Tibial nerve (tissue), 4 donors: ENCODE data around the gene ANXA7. TPM values are rescaled to one million over a fixed set of nuclear protein-coding genes. Genes with fewer than 3 reads are reported as not detected.

ENCODE experiments used
- DNase-seq, 2 donors: peaks; one replicate each; pipeline ENCODE4 v3.0.0-alpha.2; 2019; ENCODE audit warnings: low spot score in 2 of 2
- H3K27ac ChIP-seq, 4 donors: fragments of 200-600 bp; sonication (generic) in 3 of 4; one replicate each; pipeline ENCODE4 v1.5.1; 2017 to 2019; ENCODE audit warnings: mild to moderate bottlenecking in 1 of 4
- H3K27me3 ChIP-seq, 2 donors: fragments of 200-600 bp; sonication (generic) in 1 of 2; one replicate each; pipeline versions ENCODE4 v1.5.1 to v1.6.0; 2017 to 2019
- H3K36me3 ChIP-seq, 3 donors: fragments of 200-600 bp; sonication (generic); one replicate each; pipeline ENCODE4 v1.5.1; 2018 to 2019
- H3K4me1 ChIP-seq, 4 donors: fragments of 200-600 bp; sonication (generic) in 3 of 4; one replicate each; pipeline ENCODE4 v1.5.1; 2017 to 2019
- H3K4me3 ChIP-seq, 4 donors: fragments of 200-600 bp; sonication (generic) in 3 of 4; one replicate each; pipeline ENCODE4 v1.5.1; 2017 to 2019; ENCODE audit warnings: mild to moderate bottlenecking in 1 of 4, moderate library complexity in 1 of 4
- H3K9me3 ChIP-seq, 4 donors: fragments of 200-600 bp; sonication (generic) in 3 of 4; one replicate each; pipeline ENCODE4 v1.5.1; 2017 to 2019
- EP300 ChIP-seq, 2 donors: sonication (generic); formaldehyde crosslinking; IDR thresholded peaks; one replicate each; pipeline ENCODE4 v1.6.1; 2017; ENCODE audit warnings: antibody characterized with exemption in 2 of 2, mild to moderate bottlenecking in 1 of 2
- POLR2A ChIP-seq, 2 donors: fragments of 450-650 bp; IDR thresholded peaks; one replicate each; pipeline ENCODE4 v1.6.1; 2017; ENCODE audit warnings: antibody characterized with exemption in 2 of 2, mild to moderate bottlenecking in 2 of 2, moderate library complexity in 2 of 2
- WGBS, 2 donors: methylation state at CpG; one replicate each; pipeline ENCODE4 v1.1.5; 2018; 5-methylcytosine and 5-hydroxymethylcytosine counted together
- total RNA-seq, 4 donors: library from RNA; depleted of rRNA; stranded (reverse); fragments of >200 nt; gene quantifications; one replicate each; pipeline ENCODE4 v1.1.0, GENCODE V29; 2016
- TF ChIP-seq, protein P1 (sequence below), 5 experiments: fragments of 200-600 bp in 3 of 5; fragments of 450-650 bp in 2 of 5; sonication (generic) in 3 of 5; IDR thresholded peaks; one replicate each; pipeline ENCODE4 v1.5.1; 2016 to 2019; ENCODE audit warnings: antibody characterized with exemption in 5 of 5, mild to moderate bottlenecking in 3 of 5, moderate library complexity in 2 of 5

Gene ANXA7
- total RNA-seq, 4 donors from 2014 or later = 82.7 to 141 (median 114) TPM

DNA sequence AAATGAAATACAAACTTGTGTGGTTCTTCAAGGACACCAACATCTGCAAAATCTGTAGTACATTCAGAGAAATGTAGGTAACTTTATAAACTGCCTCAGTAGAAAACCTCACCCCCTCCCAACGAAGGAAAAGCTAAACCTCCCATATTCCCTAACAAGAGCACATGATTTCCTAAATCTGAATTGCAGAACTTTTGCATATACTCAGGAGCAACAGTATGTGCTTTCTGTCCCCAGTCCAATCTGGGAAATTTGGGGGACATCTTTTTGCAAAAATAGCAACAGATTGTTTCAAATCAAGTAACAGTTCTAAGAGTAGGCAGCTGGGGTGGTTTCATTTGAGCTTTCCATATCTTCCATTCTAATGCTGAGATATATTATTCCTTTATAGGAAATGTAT lies 35.3 kb upstream of the ANXA7 start:
- TF ChIP-seq, protein P1, sequence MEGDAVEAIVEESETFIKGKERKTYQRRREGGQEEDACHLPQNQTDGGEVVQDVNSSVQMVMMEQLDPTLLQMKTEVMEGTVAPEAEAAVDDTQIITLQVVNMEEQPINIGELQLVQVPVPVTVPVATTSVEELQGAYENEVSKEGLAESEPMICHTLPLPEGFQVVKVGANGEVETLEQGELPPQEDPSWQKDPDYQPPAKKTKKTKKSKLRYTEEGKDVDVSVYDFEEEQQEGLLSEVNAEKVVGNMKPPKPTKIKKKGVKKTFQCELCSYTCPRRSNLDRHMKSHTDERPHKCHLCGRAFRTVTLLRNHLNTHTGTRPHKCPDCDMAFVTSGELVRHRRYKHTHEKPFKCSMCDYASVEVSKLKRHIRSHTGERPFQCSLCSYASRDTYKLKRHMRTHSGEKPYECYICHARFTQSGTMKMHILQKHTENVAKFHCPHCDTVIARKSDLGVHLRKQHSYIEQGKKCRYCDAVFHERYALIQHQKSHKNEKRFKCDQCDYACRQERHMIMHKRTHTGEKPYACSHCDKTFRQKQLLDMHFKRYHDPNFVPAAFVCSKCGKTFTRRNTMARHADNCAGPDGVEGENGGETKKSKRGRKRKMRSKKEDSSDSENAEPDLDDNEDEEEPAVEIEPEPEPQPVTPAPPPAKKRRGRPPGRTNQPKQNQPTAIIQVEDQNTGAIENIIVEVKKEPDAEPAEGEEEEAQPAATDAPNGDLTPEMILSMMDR (IDR thresholded peaks at IDR 0.05) = no peak
- no peak for TF ChIP-seq POLR2A (IDR thresholded peaks at IDR 0.05)
- TF ChIP-seq EP300 (IDR thresholded peaks at IDR 0.05) = no peak
- Histone ChIP-seq H3K9me3 (no peaks in the 10 kb centered on the region), H3K27me3 (no peaks in the 10 kb centered on the region), H3K4me1 (no peaks in the 10 kb centered on the region), H3K27ac (no peak overlapping the region), H3K36me3 (peaks cover 0 to 57% (median 0%) of the 10 kb centered on the region in 3 donors), H3K4me3 (no peak overlapping the region)
- WGBS, 2 donors = 76 to 87% methylated on average over 1 of the region's 1 CpG
- DNase-seq = no peak

- H3K36me3 ChIP-seq = peaks cover 0 to 56% (median 0%) of the 10 kb centered on the region in 3 donors
These were observed 34.5 kb upstream of the ANXA7 start for GRCh38 chr10:73448384-73448783.

DNA sequence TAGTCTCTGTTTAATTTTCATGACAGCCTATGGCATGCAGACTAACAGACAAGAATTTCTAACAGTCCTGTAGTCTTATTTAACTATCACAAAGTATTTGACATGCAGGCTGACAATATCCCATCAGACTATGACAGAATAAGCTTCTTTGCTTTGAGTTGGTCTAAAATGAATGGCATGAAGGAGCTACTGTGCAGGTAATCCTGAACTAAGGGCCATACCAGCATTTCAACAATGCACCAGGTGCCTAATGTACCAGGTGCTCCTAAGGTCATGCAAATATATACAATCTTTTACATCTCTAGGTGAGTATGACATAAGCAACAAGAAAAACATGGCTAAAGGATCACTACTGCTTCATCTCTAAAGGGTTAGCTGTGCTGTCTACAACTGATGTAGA lies 33.1 kb upstream of the ANXA7 start:
- Histone ChIP-seq H3K36me3 (peaks cover 0 to 47% (median 0%) of the 10 kb centered on the region in 3 donors), H3K27me3 (no peaks in the 10 kb centered on the region), H3K4me3 (no peak overlapping the region), H3K9me3 (no peaks in the 10 kb centered on the region), H3K27ac (no peak overlapping the region), H3K4me1 (no peaks in the 10 kb centered on the region)
- no peak for DNase-seq
- TF ChIP-seq POLR2A (IDR thresholded peaks at IDR 0.05) (no peak), EP300 (IDR thresholded peaks at IDR 0.05) (no peak)
- TF ChIP-seq, protein P1 (IDR thresholded peaks at IDR 0.05) = no peak

More at GRCh38 chr10:73448384-73448783, 34.5 kb upstream of the ANXA7 start:
- Histone ChIP-seq H3K9me3 (no peaks in the 10 kb centered on the region), H3K27me3 (no peaks in the 10 kb centered on the region), H3K4me1 (no peaks in the 10 kb centered on the region), H3K4me3 (no peak overlapping the region), H3K27ac (no peak overlapping the region)
- no peak for TF ChIP-seq POLR2A (IDR thresholded peaks at IDR 0.05)
- TF ChIP-seq, protein P1 (IDR thresholded peaks at IDR 0.05) = no peak
- WGBS, 2 donors = 62 to 63% methylated on average over 1 of the region's 1 CpG
- DNase-seq = no peak

DNA sequence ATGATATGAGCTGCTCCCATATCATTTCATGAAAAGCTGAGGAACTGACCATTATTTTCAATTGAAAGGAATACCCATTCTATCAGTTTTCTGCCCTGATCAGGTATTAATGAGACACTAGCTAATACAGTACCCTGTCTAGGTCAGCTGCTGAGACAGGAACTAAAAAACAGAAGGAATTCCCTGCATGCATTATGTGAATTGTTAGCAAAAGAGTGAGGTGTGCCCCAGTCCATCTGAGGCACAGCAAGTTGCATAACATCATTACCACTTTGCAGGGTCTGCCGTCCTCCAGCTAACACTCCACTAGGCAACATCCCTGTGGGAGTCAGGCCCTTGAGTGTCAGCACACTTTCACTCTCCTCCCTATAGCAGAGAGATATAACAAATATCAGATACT lies 30.6 kb upstream of the ANXA7 start:
- Histone ChIP-seq H3K27ac (no peak overlapping the region), H3K36me3 (peaks cover 0 to 61% (median 0%) of the 10 kb centered on the region in 3 donors), H3K27me3 (no peaks in the 10 kb centered on the region), H3K9me3 (no peaks in the 10 kb centered on the region), H3K4me3 (no peak overlapping the region), H3K4me1 (peaks cover 0 to 6% (median 0%) of the 10 kb centered on the region in 4 donors)
- TF ChIP-seq POLR2A (IDR thresholded peaks at IDR 0.05) = no peak
- TF ChIP-seq EP300 (IDR thresholded peaks at IDR 0.05) = no peak
- TF ChIP-seq, protein P1 (IDR thresholded peaks at IDR 0.05) = no peak
- no peak for DNase-seq
- WGBS, 2 donors = 73 to 93% methylated on average over 1 of the region's 1 CpG

GRCh38 chr10:73439605-73440312 lies 25.9 kb upstream of the ANXA7 start:
- TF ChIP-seq, protein P1 (IDR thresholded peaks at IDR 0.05) = no peak
- TF ChIP-seq EP300 (IDR thresholded peaks at IDR 0.05) (no peak), POLR2A (IDR thresholded peaks at IDR 0.05) (no peak)
- H3K36me3 ChIP-seq = peaks cover 0 to 57% (median 5%) of the 10 kb centered on the region in 3 donors
- H3K4me3 ChIP-seq = no peak overlapping the region
- H3K4me1 ChIP-seq = peaks cover 0 to 8% (median 0%) of the 10 kb centered on the region in 4 donors
- DNase-seq = no peak
- no peaks in the 10 kb centered on the region for H3K27me3 ChIP-seq
- no peak overlapping the region for H3K27ac ChIP-seq
- 85 to 93% methylated on average over 1 of the region's 1 CpG for WGBS, 2 donors
- H3K9me3 ChIP-seq = no peaks in the 10 kb centered on the region
